Superior temporal gyrus (tissue), 1 donor: ENCODE measurements around the gene ICAM2.

ENCODE experiments used
- DNase-seq: peaks from one replicate; pipeline ENCODE4 v3.0.0-alpha.2; 2016; ENCODE audit errors: extremely low spot score

ICAM2 gene

GRCh38 chr17:63975541-63976092 is 44.8 kb downstream of the ICAM2 start:
- DNase-seq: no peak

DNA sequence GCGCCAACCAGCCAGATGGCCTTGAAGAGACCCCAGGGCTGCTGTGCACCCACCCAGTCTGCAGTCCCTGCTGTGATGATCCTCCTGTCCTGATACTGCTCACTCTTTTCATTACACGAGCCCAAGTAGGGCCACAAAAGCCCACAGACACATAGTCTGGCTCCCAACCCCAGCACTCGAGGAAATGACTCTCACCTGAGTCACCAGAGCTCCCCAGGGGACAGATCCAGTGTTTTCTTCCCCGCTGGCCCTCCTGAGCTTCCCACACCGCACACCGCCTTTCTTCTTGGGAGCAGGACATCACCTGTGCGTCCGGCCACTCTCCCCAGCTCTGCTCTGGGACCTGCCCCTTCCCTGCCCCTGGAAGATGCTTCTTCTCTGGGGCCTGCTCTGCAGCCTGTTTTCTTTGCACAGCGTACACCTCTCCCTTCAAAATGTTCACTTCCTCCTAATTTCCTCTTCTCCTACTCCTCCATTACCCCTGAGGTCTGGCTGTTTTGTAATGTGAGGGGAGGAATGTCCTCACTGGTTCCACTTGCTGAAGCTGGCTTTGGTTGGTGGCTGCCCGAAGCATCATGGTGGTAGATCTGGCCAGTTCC is 45.7 kb downstream of the ICAM2 start:
- DNase-seq: no peak

- no peak for DNase-seq
Measured at GRCh38 chr17:63973930-63974593, 46.4 kb downstream of the ICAM2 start.

GRCh38 chr17:63973247-63973646 is 47.2 kb downstream of the ICAM2 start:
- DNase-seq: no peak

GRCh38 chr17:63972796-63973195 is 47.6 kb downstream of the ICAM2 start, which contains the start of gene SCN4A:
TSS of gene SCN4A (minus strand) at chr17:63972918. CDS start at chr17:63972841, 77 bp downstream.
- DNase-seq: no peak

- DNase-seq: no peak
Measured at GRCh38 chr17:63969278-63969677, 51.2 kb downstream of the ICAM2 start.

- DNase-seq: no peak
Measured at GRCh38 chr17:63967953-63968352, 52.5 kb downstream of the ICAM2 start.

GRCh38 chr17:63966646-63967264 is 53.7 kb downstream of the ICAM2 start:
- DNase-seq: no peak

- no peak for DNase-seq
Measured at GRCh38 chr17:63963123-63963522, 57.3 kb downstream of the ICAM2 start.

DNA sequence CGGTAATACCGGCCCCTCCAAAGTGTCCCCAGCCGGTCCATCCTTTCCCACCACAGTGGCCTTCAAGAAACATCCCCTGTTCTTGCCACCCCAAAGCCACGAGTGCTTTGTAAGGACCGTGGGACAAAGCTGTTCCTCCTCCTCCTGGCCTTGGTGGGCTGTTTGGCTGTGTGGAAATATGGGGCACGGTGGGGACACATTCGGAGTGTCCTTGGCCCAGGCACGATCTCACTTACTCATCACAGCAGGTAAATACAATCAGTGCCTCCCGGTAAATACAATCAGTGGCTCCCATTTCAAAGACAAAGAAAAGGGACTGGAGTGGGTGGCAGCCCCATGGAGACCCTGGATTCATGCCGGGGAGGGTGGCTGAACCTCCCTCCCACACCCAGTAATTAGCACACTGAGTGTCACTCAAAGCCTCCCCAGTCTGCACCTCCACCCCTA is 58.1 kb downstream of the ICAM2 start:
- DNase-seq: no peak

GRCh38 chr17:63961355-63962212 is 58.8 kb downstream of the ICAM2 start:
- DNase-seq: no peak

DNA sequence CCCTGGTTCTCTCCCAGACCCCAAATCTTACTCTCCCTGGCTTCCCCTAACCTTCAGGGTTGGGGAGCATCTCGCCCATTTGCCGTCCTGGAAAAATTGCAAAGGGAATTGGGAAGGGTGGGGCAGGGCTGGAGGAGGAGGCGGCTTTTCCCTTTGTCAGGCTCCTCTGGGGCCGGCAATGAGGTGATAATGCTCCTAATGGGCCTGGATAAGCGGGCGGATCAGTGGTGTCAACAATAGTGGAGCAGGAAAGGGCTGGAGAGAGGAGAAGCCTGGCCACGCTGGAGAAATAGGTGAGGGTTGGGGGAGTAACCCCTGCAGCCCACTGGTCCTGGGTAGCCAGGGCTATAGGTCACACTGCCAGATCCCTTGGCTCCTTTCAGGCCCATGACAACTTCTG is 60.0 kb downstream of the ICAM2 start:
- no peak for DNase-seq

DNA sequence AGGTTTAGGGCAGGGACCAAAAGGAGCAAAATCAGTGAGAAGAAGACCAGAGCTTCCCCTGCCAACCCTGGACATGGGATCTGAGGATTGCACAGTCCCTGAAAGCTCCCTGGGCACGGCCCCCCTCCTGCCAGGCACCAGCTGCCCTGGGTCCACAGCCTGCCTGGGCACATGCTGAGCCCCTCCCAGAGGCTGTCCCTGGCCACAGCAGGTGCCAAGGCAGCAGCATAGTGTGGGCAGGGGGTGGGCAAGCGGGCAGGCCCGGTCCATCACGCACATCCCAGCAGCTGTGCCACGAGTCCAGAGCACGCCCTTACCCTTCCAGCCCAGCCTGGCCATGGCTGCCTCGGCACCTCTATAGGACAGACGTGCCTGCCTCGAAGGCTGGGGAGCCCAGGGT is 60.4 kb downstream of the ICAM2 start:
- DNase-seq: no peak

DNA sequence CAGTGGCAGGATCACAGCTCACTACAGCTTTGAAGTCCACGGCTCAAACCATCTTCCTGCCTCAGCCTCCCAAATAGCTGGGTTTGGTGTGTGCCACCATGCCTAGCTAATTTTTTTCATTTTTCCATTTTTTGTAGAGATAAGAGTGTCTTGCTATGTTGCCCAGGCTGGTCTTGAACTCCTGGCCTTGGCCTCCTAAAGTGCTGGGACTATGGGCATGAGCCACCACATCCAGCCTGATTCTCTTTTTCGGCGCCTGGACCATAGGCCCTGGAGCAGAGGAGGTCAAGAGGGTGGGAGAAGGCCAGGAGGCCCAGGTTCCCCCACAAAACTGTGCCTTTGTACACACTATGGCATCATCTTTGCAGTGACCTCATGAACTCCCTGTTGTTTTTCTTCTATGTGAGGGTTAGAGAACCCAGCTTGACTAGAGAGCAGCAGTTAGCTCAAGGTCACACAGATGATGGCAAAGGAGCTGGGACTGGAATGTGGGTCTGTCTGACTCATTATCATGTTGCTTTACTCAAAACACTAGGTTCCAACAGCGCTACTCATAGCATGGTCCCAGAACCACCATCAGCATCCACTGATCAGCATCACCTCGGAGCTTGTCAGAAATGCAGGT is 64.0 kb downstream of the ICAM2 start:
- DNase-seq: no peak

DNA sequence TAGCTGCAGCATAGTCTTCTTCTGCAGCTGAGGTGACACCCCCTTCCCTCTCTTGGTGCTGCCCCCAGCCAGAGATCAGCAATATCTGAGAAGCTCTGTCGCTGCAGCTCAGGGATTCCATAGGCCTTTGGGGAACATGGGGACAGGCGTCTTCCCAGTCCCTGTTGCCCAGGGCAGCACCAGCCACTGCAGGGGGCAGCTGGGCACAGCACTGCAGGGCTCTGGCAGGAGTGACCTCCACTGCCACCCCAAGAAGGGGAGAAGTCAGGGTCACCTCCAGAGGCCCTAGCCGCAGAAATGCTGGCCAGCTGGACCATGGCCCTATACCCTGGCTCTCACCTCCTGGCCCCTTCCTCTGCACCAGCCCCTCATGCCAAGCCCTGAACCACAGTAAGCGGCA is 64.6 kb downstream of the ICAM2 start:
- DNase-seq: no peak

DNA sequence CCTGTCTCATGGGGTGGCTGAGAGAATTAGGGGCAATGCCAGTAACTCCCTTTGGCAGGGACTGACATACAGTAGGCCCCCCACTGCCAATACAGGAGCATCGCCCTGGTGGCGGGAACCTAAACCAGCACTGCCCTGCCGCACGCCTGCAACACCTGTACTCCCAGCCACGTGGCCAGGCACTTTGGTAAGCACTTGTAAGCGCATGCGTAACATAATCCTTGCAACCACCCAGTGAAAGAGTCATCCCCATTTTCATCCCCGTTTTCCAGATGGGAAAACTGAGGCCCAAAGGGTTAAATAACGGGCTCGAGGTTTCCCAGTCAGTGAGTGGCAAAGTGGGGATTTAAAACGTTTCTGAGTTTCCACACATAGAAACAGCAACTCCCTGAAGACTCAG is 65.2 kb downstream of the ICAM2 start:
- DNase-seq: no peak

GRCh38 chr17:63954402-63955063 is 65.9 kb downstream of the ICAM2 start:
- no peak for DNase-seq
